GM12878 (cell line): Measurements from ENCODE around the gene TRABD2A. TPM values are rescaled to one million over a fixed set of nuclear protein-coding genes. Genes with fewer than 3 reads are reported as not detected.
A peak's percentile ranks its signal among the peaks of the same experiment; 100 is the strongest.

ENCODE experiments used
- ATF7 ChIP-seq: fragments of 450-650 bp; IDR thresholded peaks from 2 replicates; pipeline ENCODE4 v1.6.1; 2016; ENCODE audit warnings: low read depth, mild to moderate bottlenecking
- BACH1 ChIP-seq: fragments of 450-650 bp; IDR thresholded peaks from 2 replicates; pipeline ENCODE4 v1.6.1; 2017; ENCODE audit warnings: mild to moderate bottlenecking, borderline replicate concordance
- CBFB ChIP-seq: IDR thresholded peaks from 2 replicates; pipeline ENCODE4 v1.6.1; 2016; ENCODE audit warnings: antibody characterized with exemption, low read depth
- CEBPZ ChIP-seq: fragments of 150-350 bp; IDR thresholded peaks from 2 replicates; pipeline ENCODE4 v1.6.1; 2016; ENCODE audit warnings: low read depth, low read length
- DPF2 ChIP-seq: fragments of 450-650 bp; IDR thresholded peaks from 2 replicates; pipeline ENCODE4 v1.6.1; 2017; ENCODE audit warnings: mild to moderate bottlenecking
- GABPA ChIP-seq: IDR thresholded peaks from 2 replicates; pipeline ENCODE4 v1.6.1; 2014; ENCODE audit warnings: antibody characterized with exemption, low read depth, mild to moderate bottlenecking, inconsistent platforms
- HCFC1 ChIP-seq: fragments of 150-350 bp; IDR thresholded peaks from 2 replicates; pipeline ENCODE4 v1.6.1; 2014; ENCODE audit warnings: low read length
- IRF5 ChIP-seq: fragments of 450-650 bp; IDR thresholded peaks from 2 replicates; pipeline ENCODE4 v1.6.1; 2017; ENCODE audit warnings: borderline replicate concordance
- LARP7 ChIP-seq: fragments of 450-650 bp; IDR thresholded peaks from 2 replicates; pipeline ENCODE4 v1.6.1; 2017; ENCODE audit warnings: mild to moderate bottlenecking
- MEF2A ChIP-seq: IDR thresholded peaks from 2 replicates; pipeline ENCODE4 v1.6.1; 2011; ENCODE audit warnings: low read depth, mild to moderate bottlenecking, low read length, moderate library complexity; ENCODE audit not compliant: insufficient read depth
- NFIC ChIP-seq: IDR thresholded peaks from 2 replicates; pipeline ENCODE4 v1.6.1; 2012; ENCODE audit warnings: low read depth, mild to moderate bottlenecking, inconsistent platforms, low read length, moderate library complexity
- NFYA ChIP-seq: IDR thresholded peaks from 2 replicates; pipeline ENCODE4 v1.6.1; 2011; ENCODE audit warnings: low read depth, mild to moderate bottlenecking, low read length, improper control_type of control experiment, borderline replicate concordance
- NR2C2 ChIP-seq: IDR thresholded peaks from 2 replicates; pipeline ENCODE4 v1.6.1; 2011; ENCODE audit warnings: borderline replicate concordance, low read depth; ENCODE audit not compliant: control insufficient read depth, insufficient read length
- PBX3 ChIP-seq: IDR thresholded peaks from 2 replicates; pipeline ENCODE4 v1.6.1; 2011; ENCODE audit warnings: mild to moderate bottlenecking, low read depth, low read length, moderate library complexity; ENCODE audit not compliant: insufficient replicate concordance
- POLR2A ChIP-seq: IDR thresholded peaks from 2 replicates; pipeline ENCODE4 v1.6.1; 2011; ENCODE audit warnings: low read depth, mild to moderate bottlenecking, low read length
- SMAD1 ChIP-seq: fragments of 450-650 bp; IDR thresholded peaks from 2 replicates; pipeline ENCODE4 v1.6.1; 2018; ENCODE audit warnings: mild to moderate bottlenecking, low read depth; ENCODE audit not compliant: partially characterized antibody
- SREBF2 ChIP-seq: IDR thresholded peaks from 2 replicates; pipeline ENCODE4 v1.6.1; 2012; ENCODE audit warnings: mild to moderate bottlenecking, low read length
- TARDBP ChIP-seq: IDR thresholded peaks from 2 replicates; pipeline ENCODE4 v1.6.1; 2016; ENCODE audit warnings: borderline replicate concordance
- TCF3 ChIP-seq: IDR thresholded peaks from 2 replicates; pipeline ENCODE4 v1.6.1; 2012; ENCODE audit warnings: low read depth, mild to moderate bottlenecking, low read length, borderline replicate concordance; ENCODE audit not compliant: insufficient read depth
- USF1 ChIP-seq: IDR thresholded peaks from 2 replicates; pipeline ENCODE4 v1.6.1; 2011; ENCODE audit warnings: borderline replicate concordance, low read depth, mild to moderate bottlenecking, moderate library complexity, mixed read lengths, low read length; ENCODE audit not compliant: insufficient read depth; ENCODE audit errors: extremely low read length
- ZBED1 ChIP-seq: IDR thresholded peaks from 2 replicates; pipeline ENCODE4 v1.6.1; 2016; ENCODE audit warnings: borderline replicate concordance
- ZNF274 ChIP-seq: IDR thresholded peaks from one replicate; pipeline ENCODE4 v1.8.0; 2011; ENCODE audit not compliant: insufficient read length, insufficient read depth
- ZNF622 ChIP-seq: fragments of 450-650 bp; IDR thresholded peaks from 2 replicates; pipeline ENCODE4 v1.6.1; 2017; ENCODE audit warnings: mild to moderate bottlenecking, inconsistent platforms
- polyA plus RNA-seq, 11 experiments: library from polyadenylated mRNA; depleted of rRNA in 4 of 11; unstranded in 6 of 11; stranded (reverse) in 5 of 11; fragments of >200 nt; fragmentation: Nextera tagmentation in 4 of 11; fragmentation: Illumina TruSeq in 1 of 11; extraction: Ambion mirVana in 4 of 11; extraction: Trizol in 1 of 11; gene quantifications; 1 replicate in 1 of 11; 2 replicates in 10 of 11; pipeline versions ENCODE4 v1.2.1 to v1.2.3, GENCODE V29; 2011 to 2016; ENCODE audit warnings: inconsistent platforms in 2 of 11, missing spikeins in 2 of 11, low read depth in 1 of 11
- total RNA-seq, 4 experiments: library from RNA; depleted of rRNA in 3 of 4; stranded (reverse); fragments of >200 nt in 3 of 4; fragmentation: Illumina TruSeq in 1 of 4; extraction: Trizol in 1 of 4; gene quantifications; 2 replicates each; pipeline versions ENCODE4 v1.2.1 to v1.2.3, GENCODE V29; 2013 to 2021

Gene TRABD2A
- total and polyA plus RNA-seq, 10 of the 15 experiments (the other 5 are each of a cell fraction or from before 2014, with no cell fraction given): 1.4 to 7.6 (median 4.1) TPM

- TF ChIP-seq MEF2A (no peak), SMAD1 (no peak), NR2C2 (no peak), ZBED1 (0 out of 2 replicates have a peak, but pooled peaks have one; percentile 6), USF1 (no peak), LARP7 (0 out of 2 replicates have a peak, but pooled peaks have one; percentile 21), BACH1 (no peak), PBX3 (no peak), ZNF274 (no peak), CBFB (0 out of 2 replicates have a peak, but pooled peaks have one; percentile 11), ATF7 (0 out of 2 replicates have a peak, but pooled peaks have one; percentile 35), IRF5 (no peak), NFYA (no peak), ZNF622 (no peak), CEBPZ (no peak), HCFC1 (no peak), SREBF2 (no peak), GABPA (no peak), NFIC (peak; percentile 10; the same call in 1 of the 2 replicates), TCF3 (no peak), POLR2A (peak; percentile 3; the same call in 1 of the 2 replicates), TARDBP (no peak), DPF2 (no peak)
These were observed 25.4 kb upstream of the TRABD2A start (continued) for GRCh38 chr2:84906108-84906899.
